GM12892 (cell line): Measurements from ENCODE around the gene HECW1.

Source experiments
- POLR2A ChIP-seq: IDR thresholded peaks from 2 replicates; pipeline ENCODE4 v1.6.1; 2011; ENCODE audit warnings: low read depth, low read length, control low read depth
- POLR2AphosphoS5 ChIP-seq: IDR thresholded peaks from 2 replicates; pipeline ENCODE4 v1.6.1; 2011; ENCODE audit warnings: low read depth, low read length, control low read depth
- TAF1 ChIP-seq: IDR thresholded peaks from 2 replicates; pipeline ENCODE4 v1.6.1; 2011; ENCODE audit warnings: low read depth, mild to moderate bottlenecking, control low read depth, low read length, borderline replicate concordance

DNA sequence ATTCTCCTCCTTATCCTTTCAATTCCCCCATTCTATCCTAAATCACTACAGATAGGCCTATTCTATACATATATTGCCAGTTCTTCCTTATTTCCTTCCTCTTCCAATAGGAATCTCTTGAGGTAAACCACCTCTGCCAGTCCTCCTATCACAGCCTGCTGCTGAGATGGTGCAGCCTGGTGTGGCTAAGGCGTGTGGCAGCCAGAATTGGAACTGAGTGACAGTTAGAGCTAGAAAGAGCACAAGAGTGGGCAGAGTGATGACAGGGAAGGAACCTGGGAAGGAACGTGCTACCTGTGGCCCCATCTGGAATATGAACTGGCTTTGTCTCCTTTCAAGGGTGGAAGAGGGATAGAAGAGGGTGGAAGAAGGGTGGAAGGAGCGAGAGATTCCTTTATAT is 187.7 kb downstream of the HECW1 start:
- TF ChIP-seq POLR2A = no peak
- TF ChIP-seq POLR2AphosphoS5 = no peak
- no peak for TF ChIP-seq TAF1
